Activated CD4-positive, alpha-beta T cell treated with anti-CD3 and anti-CD28 coated beads, Interleukin-2, amount 50 U/mL, for 4 hours (primary cell): ENCODE measurements around the gene GLI2.

Experiments used
- DNase-seq, 2 experiments: peaks; one replicate each; pipeline ENCODE4 v3.0.0-alpha.2; 2020

GLI2 gene

GRCh38 chr2:120760446-120761135, 24.9 kb downstream of the GLI2 start:
- no peak for DNase-seq

- DNase-seq = no peak
These were observed 25.6 kb downstream of the GLI2 start for GRCh38 chr2:120761164-120761861.

GRCh38 chr2:120761911-120762310, 26.2 kb downstream of the GLI2 start:
- no peak for DNase-seq

- DNase-seq = no peak
These were observed 26.8 kb downstream of the GLI2 start for GRCh38 chr2:120762341-120763061.

- DNase-seq = no peak
These were observed 27.8 kb downstream of the GLI2 start for GRCh38 chr2:120763508-120763907.

GRCh38 chr2:120763931-120764330, 28.3 kb downstream of the GLI2 start:
- no peak for DNase-seq

GRCh38 chr2:120764492-120764891, 28.8 kb downstream of the GLI2 start:
- no peak for DNase-seq

GRCh38 chr2:120764991-120765677, 29.5 kb downstream of the GLI2 start:
- DNase-seq = no peak

GRCh38 chr2:120765678-120766469, 30.2 kb downstream of the GLI2 start:
- DNase-seq = no peak

GRCh38 chr2:120766470-120767351, 31.0 kb downstream of the GLI2 start:
- DNase-seq = no peak

- no peak for DNase-seq
These were observed 31.9 kb downstream of the GLI2 start for GRCh38 chr2:120767486-120768005.

- DNase-seq = no peak
These were observed 32.7 kb downstream of the GLI2 start for GRCh38 chr2:120768112-120769048.

- no peak for DNase-seq
These were observed 33.6 kb downstream of the GLI2 start for GRCh38 chr2:120769076-120769786.

- DNase-seq = no peak
These were observed 34.1 kb downstream of the GLI2 start for GRCh38 chr2:120769787-120770120.

GRCh38 chr2:120770176-120770575, 34.5 kb downstream of the GLI2 start:
- DNase-seq = no peak

- DNase-seq = no peak
These were observed 35.0 kb downstream of the GLI2 start for GRCh38 chr2:120770641-120771040.

GRCh38 chr2:120771111-120771780, 35.6 kb downstream of the GLI2 start:
- DNase-seq = no peak

- no peak for DNase-seq
These were observed 36.1 kb downstream of the GLI2 start for GRCh38 chr2:120771781-120772208.

- no peak for DNase-seq
These were observed 36.6 kb downstream of the GLI2 start for GRCh38 chr2:120772261-120772660.
